Thymus (tissue), 11 donors: ENCODE results near the gene SLC22A14. TPM values are rescaled to one million over a fixed set of nuclear protein-coding genes. Genes with fewer than 3 reads are reported as not detected.

Experiments used
- DNase-seq, 9 donors: peaks; one replicate each; pipeline ENCODE4 v3.0.0-alpha.2; 2013; ENCODE audit warnings: low spot score in 9 of 9, low read depth in 6 of 9, missing footprints in 1 of 9
- H3K27ac ChIP-seq, 2 donors: one replicate each; pipeline ENCODE4 v1.5.1; 2013; ENCODE audit warnings: control low read depth in 1 of 2, low read depth in 1 of 2, low read length in 1 of 2, mild to moderate bottlenecking in 1 of 2, moderate library complexity in 1 of 2
- H3K27me3 ChIP-seq, 2 donors: one replicate each; pipeline ENCODE4 v1.5.1; 2013; ENCODE audit warnings: low read length in 1 of 2; ENCODE audit not compliant: control insufficient read depth in 2 of 2, insufficient read depth in 1 of 2
- H3K36me3 ChIP-seq, 2 donors: one replicate each; pipeline ENCODE4 v1.5.1; 2013; ENCODE audit warnings: low read length in 1 of 2, mild to moderate bottlenecking in 1 of 2, moderate library complexity in 1 of 2; ENCODE audit not compliant: control insufficient read depth in 2 of 2, insufficient read depth in 2 of 2
- H3K4me1 ChIP-seq, 2 donors: one replicate each; pipeline ENCODE4 v1.5.1; 2013; ENCODE audit warnings: low read length in 2 of 2; ENCODE audit not compliant: control insufficient read depth in 2 of 2, insufficient read depth in 2 of 2
- H3K4me3 ChIP-seq, 2 donors: one replicate each; pipeline ENCODE4 v1.5.1; 2013; ENCODE audit warnings: low read length in 2 of 2, control low read depth in 1 of 2, mild to moderate bottlenecking in 1 of 2
- H3K9me3 ChIP-seq, 2 donors: one replicate each; pipeline ENCODE4 v1.5.1; 2013; ENCODE audit warnings: low read length in 1 of 2, mild to moderate bottlenecking in 1 of 2; ENCODE audit not compliant: control insufficient read depth in 2 of 2, insufficient read depth in 1 of 2
- WGBS: extraction: QIAGEN DNeasy Blood & Tissue Kit; methylation state at CpG from one replicate; pipeline ENCODE4 v1.1.7; 2013; 5-methylcytosine and 5-hydroxymethylcytosine counted together
- polyA plus RNA-seq: library from polyadenylated mRNA; stranded (reverse); fragments of 200-250 nt; gene quantifications from one replicate; pipeline ENCODE4 v1.2.3, GENCODE V29; 2013
- total RNA-seq: library from RNA; stranded (reverse); fragments of 120-200 nt; gene quantifications from one replicate; pipeline ENCODE4 v1.2.4, GENCODE V29; 2013
- donor health status: healthy.

The SLC22A14 gene
- total and polyA plus RNA-seq, 2 donors: 0.05 to 0.21 TPM

DNA sequence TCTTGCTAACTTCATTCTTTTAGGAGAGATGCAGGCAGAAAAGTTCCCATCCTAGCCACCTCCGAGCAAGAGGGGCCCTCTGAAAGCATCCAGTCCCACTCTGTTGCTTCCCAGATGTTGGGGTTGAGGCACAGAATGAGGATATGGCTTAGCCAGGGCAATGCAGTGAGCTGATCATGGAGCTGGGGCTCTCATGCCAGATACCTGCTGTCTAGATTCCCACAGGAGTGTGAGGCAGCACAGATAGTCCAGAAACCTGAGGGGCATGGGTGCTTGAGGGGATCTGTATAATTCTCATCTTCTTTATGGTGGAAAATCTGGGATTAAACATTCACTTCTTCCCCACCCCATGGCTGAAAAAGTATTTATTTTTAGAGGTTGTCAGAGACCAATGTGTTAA, 15.3 kb upstream of the SLC22A14 start:
- 100% methylated on average over 1 of the region's 1 CpG for WGBS
- H3K9me3 ChIP-seq: no peaks in the 10 kb centered on the region
- H3K27ac ChIP-seq: no peak overlapping the region
- H3K4me3 ChIP-seq: no peak overlapping the region
- no peaks in the 10 kb centered on the region for H3K27me3 ChIP-seq
- no peak for DNase-seq
- H3K36me3 ChIP-seq: no peaks in the 10 kb centered on the region
- H3K4me1 ChIP-seq: peaks cover 53 to 56% of the 10 kb centered on the region in 2 donors

DNA sequence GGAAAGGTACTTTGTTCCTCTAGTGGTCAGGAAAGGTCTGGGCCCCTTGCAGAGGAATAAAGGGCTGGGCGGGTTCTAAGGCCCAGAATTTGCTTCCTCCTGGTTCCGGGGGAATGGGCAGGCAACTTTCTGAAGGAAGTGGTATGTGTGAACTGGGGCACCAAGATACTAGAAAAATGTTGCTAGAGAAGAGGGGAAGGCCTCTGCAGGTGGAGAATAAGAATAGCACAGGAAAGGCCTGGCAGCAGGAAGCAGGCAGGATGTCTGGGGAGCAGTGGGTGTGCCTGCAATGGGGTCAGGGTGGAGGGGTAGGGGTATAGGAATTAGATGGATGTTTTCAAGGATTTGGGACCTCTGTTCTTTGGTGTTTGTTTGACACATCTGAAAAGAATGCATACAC, 14.4 kb upstream of the SLC22A14 start:
- Histone ChIP-seq H3K4me3 (no peak overlapping the region), H3K27ac (peak overlapping the region in 1 of 2 donors; percentile 78), H3K36me3 (no peaks in the 10 kb centered on the region), H3K4me1 (peaks cover 56% of the 10 kb centered on the region in 2 donors), H3K9me3 (no peaks in the 10 kb centered on the region), H3K27me3 (no peaks in the 10 kb centered on the region)
- peak in 5 of 9 donors; percentile 19 to 69 (median 30) for DNase-seq
- 14% methylated on average over 2 of the region's 2 CpGs for WGBS

DNA sequence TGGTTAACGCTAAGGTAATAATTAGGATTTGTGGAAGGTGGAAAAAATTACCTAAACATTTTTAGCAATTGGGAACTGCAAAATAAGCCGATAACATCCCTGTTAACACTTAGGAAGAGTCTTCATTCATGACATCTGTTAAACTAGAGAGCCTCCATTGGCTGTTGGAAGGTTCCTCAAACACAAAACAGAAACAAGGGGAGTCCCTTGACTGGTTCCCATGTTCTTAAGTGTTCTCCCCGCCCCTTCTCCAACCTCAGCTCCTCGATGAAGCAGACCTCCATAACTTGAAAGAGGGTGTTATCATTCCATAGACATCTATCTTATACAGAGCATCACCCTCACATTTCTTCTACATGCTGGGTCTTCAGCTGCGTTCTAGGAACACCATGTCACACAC, 14.0 kb upstream of the SLC22A14 start:
- H3K4me1 ChIP-seq: peaks cover 54 to 56% of the 10 kb centered on the region in 2 donors
- no peaks in the 10 kb centered on the region for H3K27me3 ChIP-seq
- peak in 1 of 9 donors; percentile 11 for DNase-seq
- H3K9me3 ChIP-seq: no peaks in the 10 kb centered on the region
- H3K36me3 ChIP-seq: no peaks in the 10 kb centered on the region
- 40% methylated on average over 5 of the region's 5 CpGs for WGBS
- H3K4me3 ChIP-seq: no peak overlapping the region
- peak overlapping the region; percentile 59 to 78 for H3K27ac ChIP-seq

DNA sequence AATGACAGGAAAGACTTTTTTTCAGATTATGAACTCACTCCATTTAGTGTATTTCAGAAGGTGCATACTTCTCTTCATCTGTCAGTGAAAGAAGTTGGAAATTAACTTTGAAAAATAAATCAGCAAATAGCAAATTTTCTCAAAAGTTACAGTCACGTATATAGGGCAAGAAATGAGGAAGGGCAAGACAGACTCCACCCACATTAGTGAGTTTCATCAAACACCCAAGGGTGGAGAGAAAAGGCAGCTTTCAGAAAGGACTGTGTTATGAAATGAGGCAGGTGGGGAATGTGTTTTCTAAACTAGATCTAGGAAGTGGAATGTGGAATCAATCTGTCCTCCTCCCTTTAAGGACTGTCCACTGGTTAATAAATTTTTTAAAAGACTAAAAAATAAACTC, 13.6 kb upstream of the SLC22A14 start:
- Histone ChIP-seq H3K4me3 (no peak overlapping the region), H3K9me3 (no peaks in the 10 kb centered on the region), H3K27me3 (no peaks in the 10 kb centered on the region), H3K36me3 (no peaks in the 10 kb centered on the region), H3K4me1 (peaks cover 50 to 51% of the 10 kb centered on the region in 2 donors), H3K27ac (peak overlapping the region; percentile 59 to 78)
- WGBS: 20% methylated on average over 1 of the region's 1 CpG
- peak in 4 of 9 donors; percentile 16 to 66 (median 25) for DNase-seq

DNA sequence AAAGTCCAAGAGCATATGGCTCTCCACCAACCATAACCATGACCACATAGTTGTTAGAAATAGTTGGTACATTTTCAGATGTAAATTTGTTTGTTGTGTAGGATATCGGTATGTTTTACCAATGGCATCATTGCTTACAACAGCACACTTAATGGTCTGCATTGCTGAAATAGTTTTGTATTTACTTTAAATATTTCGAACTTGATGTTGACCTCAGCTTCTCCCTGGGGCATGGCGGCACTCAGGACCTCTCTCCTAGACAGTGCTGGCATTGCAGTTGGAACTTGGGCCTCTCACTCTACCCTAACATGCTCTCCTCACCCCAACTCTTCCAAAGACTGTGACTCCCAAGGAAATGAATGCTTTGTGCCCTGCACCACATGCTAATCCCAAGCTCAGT, 11.5 kb upstream of the SLC22A14 start:
- no peaks in the 10 kb centered on the region for H3K9me3 ChIP-seq
- 96% methylated on average over 3 of the region's 3 CpGs for WGBS
- H3K4me3 ChIP-seq: no peak overlapping the region
- no peaks in the 10 kb centered on the region for H3K27me3 ChIP-seq
- H3K36me3 ChIP-seq: no peaks in the 10 kb centered on the region
- peaks cover 34 to 36% of the 10 kb centered on the region in 2 donors for H3K4me1 ChIP-seq
- no peak overlapping the region for H3K27ac ChIP-seq
- no peak for DNase-seq

DNA sequence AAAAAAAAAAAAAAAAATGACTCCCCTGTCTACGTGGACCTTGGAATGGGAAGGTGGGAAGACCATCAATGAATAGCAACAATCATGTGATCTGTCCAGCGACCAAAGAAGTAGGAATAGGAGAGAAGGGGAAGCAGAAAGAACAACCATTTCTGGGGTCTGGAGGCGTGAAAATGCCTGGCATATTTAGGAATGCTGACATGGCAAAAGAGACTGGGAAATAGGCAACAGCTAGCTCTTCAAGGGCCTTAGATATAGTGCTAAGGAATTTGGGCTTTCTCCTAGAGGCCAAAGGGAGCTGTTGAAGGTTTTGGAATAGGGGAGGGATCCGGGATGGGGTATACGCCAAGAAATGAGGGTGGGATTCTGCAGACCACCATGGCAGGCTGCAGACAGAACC, 10.5 kb upstream of the SLC22A14 start:
- DNase-seq: no peak
- Histone ChIP-seq H3K4me3 (no peak overlapping the region), H3K36me3 (no peaks in the 10 kb centered on the region), H3K27me3 (no peaks in the 10 kb centered on the region), H3K4me1 (peaks cover 25 to 27% of the 10 kb centered on the region in 2 donors), H3K27ac (no peak overlapping the region), H3K9me3 (no peaks in the 10 kb centered on the region)
- 98% methylated on average over 5 of the region's 5 CpGs for WGBS

DNA sequence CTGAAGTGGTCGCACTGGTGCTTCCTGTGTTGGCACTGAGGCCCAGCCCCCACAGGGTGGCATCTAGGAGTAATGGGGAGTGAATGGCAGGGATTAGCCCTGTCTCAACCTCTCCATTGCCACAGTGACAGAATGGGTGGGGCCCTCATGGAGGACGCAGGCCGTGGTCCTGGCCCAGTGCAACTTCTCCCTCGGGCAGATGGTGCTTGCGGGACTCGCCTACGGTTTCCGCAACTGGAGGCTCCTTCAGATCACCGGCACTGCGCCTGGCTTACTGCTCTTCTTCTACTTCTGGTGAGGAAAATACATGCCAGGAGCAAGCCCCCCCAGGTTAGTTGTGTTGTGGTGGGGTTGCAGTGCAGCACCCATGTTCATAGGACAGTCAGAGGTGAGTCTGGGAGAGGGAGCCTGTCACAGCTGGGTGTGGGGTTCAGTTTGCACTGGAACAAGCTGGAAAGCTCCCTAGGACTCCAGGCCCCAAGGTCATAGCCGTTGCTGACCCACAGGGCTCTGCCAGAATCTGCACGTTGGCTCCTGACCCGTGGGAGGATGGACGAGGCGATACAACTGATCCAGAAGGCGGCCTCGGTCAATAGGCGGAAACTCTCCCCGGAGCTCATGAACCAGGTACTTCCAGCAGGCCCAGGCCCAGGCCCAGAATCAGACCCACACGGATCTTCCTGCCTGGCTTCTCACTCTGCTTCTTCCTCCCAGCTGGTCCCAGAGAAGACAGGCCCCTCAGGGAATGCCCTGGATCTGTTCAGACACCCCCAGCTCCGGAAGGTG, 7.0 kb upstream of the SLC22A14 start:
- no peaks in the 10 kb centered on the region for H3K27me3 ChIP-seq
- peaks cover 0 to 3% of the 10 kb centered on the region in 2 donors for H3K36me3 ChIP-seq
- WGBS: 97% methylated on average over 21 of the region's 21 CpGs
- DNase-seq: no peak
- H3K4me3 ChIP-seq: no peak overlapping the region
- H3K4me1 ChIP-seq: peaks cover 0 to 3% of the 10 kb centered on the region in 2 donors
- no peak overlapping the region for H3K27ac ChIP-seq
- no peaks in the 10 kb centered on the region for H3K9me3 ChIP-seq

DNA sequence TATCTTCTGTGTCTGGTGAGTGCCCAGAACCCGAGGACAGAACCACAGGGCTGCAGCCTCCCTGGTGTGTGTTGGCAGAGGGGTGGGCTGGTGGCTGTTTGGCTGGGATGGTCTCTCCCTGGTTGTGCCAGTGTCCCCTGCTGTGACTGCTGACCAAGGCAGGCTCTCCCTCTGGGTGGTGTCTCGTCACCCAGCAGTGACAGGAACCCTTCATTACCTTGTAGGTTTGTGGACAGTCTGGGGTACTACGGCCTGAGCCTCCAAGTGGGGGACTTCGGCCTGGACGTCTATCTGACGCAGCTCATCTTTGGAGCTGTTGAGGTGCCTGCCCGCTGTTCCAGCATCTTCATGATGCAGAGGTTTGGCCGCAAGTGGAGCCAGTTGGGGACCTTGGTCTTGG, 6.4 kb upstream of the SLC22A14 start:
- H3K36me3 ChIP-seq: peaks cover 0 to 3% of the 10 kb centered on the region in 2 donors
- no peaks in the 10 kb centered on the region for H3K27me3 ChIP-seq
- peaks cover 0 to 3% of the 10 kb centered on the region in 2 donors for H3K4me1 ChIP-seq
- no peaks in the 10 kb centered on the region for H3K9me3 ChIP-seq
- no peak overlapping the region for H3K4me3 ChIP-seq
- 98% methylated on average over 8 of the region's 8 CpGs for WGBS
- no peak for DNase-seq
- H3K27ac ChIP-seq: no peak overlapping the region

DNA sequence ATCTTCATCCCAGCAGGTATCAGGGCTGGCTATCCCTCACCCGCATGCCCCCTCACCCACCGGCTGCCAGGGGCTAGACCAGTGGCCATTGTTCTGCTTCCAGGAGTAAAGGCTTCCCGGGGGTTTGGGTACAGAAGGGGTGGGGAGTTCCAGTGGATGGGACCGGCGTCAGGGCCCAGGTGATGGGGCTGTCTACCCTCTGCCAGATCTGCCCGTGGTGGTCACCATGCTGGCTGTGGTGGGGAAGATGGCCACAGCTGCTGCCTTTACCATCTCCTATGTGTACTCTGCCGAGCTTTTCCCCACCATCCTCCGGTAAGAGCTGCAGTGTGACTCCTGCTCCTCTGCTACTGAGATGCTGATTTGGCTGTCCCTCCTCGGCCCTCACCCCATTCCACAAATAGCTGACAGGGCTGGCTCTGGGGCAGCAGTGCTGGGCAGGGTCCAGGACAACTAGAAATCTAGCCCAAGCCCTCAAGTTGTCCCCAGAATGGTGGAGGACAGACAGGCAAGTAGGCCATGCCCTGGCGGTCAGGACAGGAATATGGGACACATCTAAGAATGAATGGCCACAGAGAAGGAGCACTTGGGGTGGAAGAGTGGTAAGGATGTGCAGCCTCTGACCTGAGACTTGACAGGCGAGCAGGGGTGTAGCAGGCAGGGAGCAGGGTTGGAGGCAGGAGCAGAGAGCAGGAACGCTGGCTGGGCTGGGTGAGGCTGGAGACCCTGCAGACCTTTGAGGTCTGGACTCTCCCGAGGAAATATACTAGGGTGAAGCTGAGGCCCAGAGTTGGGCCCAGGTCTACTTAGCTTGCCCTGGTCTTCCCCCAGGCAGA, 5.8 kb upstream of the SLC22A14 start:
- no peak overlapping the region for H3K4me3 ChIP-seq
- no peaks in the 10 kb centered on the region for H3K9me3 ChIP-seq
- H3K27me3 ChIP-seq: no peaks in the 10 kb centered on the region
- no peak overlapping the region for H3K27ac ChIP-seq
- 97% methylated on average over 13 of the region's 13 CpGs for WGBS
- H3K4me1 ChIP-seq: peaks cover 0 to 3% of the 10 kb centered on the region in 2 donors
- peaks cover 0 to 3% of the 10 kb centered on the region in 2 donors for H3K36me3 ChIP-seq
- DNase-seq: no peak
